Kasumi-1 (cell line): ENCODE results near the gene R3HDM1.
"Not testable (repeated sequence)": the region's sequence is repeated elsewhere in the genome, so short reads cannot be mapped to it uniquely, and the experiment has no call there.

Experiments used
- DNase-seq, 2 experiments: peaks; one replicate each; lab custom pipeline; 2025; lab: John Stamatoyannopoulos, UW

R3HDM1 gene

DNA sequence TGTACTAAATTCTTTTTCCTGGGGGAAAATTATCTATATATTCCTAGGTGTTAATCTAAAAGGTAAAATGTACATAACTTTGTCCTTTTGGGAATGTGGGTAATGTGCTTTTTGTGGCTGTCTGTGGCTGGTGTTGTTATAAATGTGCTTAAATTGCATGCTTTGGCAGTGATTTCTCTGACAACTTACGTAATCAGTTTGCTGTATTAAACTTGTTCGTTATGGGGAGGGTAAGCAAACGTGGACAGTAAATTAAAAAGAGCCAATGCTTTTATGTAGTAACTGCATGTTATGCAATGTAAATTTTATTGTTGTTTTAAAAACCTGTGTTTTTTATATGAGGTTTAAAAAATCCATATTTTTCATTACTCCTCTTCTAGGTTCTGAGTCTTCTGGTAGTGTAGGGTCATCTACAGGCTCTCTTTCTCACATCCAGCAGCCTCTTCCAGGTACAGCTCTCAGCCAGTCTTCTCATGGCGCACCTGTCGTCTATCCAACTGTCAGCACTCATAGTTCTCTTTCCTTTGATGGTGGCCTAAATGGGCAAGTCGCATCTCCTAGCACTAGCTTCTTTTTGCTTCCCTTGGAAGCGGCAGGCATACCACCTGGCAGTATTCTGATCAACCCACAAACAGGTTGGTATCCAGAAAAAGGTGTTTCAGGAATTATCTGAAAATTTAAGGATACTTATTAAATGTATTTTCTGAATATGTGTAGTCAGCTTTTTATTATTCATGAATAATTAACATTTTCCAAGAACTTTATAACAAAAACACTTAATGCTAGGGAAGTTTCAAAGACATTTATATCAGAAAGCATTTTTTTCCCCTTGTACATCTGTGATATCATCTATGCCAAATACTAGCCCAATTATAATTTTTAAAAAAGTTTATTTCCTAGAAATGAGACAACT is 110.1 kb downstream of the R3HDM1 start:
- DNase-seq: no peak

DNA sequence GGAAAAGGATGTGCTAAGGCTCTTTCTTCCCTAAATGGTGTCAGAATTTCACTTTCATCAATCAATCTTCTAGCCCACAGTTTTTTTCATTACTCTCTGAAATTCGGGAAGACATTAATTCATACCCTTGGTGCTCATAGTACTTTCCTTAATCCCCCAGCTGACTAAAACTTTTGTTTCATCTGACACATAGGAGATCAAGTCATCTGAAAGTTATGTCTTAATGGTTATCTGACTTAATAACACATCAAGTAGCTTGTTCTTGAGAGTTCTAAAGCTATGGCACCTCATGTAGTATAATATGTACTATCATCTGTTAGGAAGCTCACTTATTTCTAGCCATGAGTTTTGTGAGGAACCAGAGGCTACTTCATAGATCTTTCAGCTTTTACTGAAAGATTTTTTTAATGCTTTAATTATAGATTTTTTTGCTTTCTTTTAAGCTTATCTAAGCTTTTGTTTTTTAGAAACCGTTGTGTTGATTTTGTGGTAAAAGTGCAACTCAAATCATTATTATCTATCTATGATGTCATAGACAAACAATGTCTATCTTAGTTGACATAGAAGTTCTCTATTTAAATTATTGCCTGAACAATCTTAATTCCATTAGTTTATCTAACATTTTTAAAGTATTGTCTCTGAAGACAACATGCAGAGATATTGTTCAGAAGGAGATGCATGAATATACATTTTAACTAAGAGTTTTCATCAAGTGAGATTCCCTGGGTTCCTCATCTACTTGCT is 116.7 kb downstream of the R3HDM1 start:
- DNase-seq: no peak

GRCh38 chr2:135650721-135651120 is 119.4 kb downstream of the R3HDM1 start:
- no peak for DNase-seq

DNA sequence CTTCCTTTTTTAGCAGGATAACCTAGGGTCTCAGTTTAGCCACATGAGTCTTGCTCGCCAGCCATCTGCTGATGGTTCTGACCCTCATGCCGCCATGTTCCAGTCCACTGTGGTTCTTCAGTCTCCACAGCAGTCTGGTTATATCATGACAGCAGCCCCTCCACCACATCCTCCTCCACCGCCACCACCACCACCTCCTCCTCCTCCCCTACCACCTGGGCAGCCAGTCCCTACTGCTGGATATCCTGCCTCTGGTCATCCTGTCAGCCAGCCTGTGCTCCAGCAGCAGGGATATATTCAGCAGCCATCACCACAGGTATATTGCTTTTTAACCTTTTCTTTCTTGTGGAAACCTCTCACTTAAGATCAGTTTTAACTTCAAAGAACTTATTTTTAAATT is 120.4 kb downstream of the R3HDM1 start:
- no peak for DNase-seq

DNA sequence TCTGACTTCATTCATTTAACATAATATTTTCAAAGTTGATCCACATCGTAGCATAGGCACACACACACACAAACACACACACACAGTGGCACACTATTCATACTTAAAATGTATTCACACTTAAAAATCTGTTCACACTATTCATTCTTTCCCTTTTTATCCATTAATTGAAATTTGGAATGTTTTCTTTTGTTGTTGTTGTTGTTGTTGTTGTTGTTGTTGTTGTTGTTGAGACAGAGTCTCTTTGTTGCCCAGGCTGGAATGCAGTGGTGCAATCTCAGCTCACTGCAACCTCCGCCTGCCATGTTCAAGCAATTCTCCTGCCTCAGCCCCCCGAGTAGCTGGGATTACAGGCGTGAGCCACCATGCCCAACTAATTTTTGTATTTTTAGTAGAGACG is 123.0 kb downstream of the R3HDM1 start:
- DNase-seq: not testable (repeated sequence)

GRCh38 chr2:135657806-135658582 is 126.7 kb downstream of the R3HDM1 start:
- no peak for DNase-seq

DNA sequence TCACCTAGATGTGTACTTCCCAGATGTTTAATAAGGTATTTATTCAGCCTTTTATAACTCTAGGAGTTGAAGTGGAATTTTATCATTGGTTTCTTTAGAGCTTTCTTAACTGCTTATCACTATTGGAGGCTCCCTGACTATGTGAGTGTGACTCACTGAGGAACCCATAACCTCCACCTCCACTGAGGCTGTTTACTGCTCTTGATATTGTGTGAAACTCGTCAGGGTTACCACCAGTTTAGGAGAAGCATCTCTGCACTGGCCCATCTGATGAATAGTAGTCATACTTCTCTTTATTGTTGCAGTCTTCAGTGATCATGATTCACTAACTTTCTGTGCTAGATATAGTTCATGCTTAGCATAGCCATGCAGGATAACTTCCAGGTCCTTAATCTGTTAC is 130.8 kb downstream of the R3HDM1 start:
- no peak for DNase-seq

- no peak for DNase-seq
Measured at GRCh38 chr2:135663148-135663700, 131.9 kb downstream of the R3HDM1 start.

DNA sequence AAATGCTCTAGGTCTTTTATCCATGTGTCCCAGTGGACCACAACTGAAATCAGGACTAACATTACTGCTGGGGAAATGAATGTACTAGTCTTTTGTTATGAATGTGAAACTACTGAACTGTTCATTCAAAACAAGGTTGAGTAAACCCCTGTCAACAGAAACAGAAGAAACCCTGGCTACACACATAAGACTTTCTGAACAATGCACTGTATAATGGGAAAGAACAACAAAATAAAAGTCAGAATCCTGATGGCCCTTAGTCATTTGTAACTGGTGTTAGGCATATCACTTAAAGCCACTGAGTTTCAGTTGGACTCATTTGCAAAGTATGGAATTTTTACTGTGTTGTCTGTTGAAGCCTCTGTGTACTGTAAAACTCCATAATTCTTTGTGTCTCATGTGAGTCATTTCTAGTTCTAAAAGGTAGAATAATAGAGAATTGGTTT is 133.4 kb downstream of the R3HDM1 start:
- no peak for DNase-seq

DNA sequence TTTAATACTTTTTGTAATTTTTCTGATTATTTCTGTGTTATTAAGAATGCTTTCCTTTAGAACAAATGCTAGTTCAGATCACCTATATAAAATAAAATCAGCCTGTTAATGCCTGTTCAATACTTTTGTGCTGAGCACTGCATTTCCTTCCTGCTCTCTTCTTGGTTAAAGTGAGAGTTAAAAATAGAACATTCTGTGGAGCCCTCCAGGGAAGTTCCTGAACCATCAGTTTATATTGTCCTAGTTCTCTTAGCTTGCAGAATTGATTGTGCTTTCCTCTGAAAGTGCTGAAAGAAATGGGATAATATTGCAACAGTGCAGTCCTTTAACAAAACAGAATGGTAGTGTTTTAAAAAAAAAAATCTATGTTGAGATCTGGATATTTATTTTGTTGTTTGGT is 135.8 kb downstream of the R3HDM1 start:
- DNase-seq: peak; percentile 60 to 61

DNA sequence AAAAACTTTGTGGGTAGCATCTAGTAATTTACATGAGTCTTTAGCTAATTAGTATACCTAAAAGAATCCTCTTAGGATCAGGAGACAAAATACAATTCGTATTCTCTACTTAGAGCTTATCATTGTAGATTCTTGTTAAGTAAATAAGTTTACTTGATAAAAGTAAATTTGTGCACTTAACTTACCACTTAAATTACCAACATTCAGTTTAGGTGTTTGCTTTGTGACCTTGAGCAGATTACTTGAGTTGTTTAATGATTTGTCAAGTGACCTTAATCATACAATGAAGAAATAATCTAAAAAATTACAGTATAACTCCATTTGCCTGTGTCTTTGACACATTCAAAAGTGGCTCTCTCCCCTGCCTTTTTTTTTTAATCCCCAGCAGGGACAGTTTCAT is 143.2 kb downstream of the R3HDM1 start:
- DNase-seq: no peak

GRCh38 chr2:135676031-135676430 is 144.7 kb downstream of the R3HDM1 start:
- no peak for DNase-seq

DNA sequence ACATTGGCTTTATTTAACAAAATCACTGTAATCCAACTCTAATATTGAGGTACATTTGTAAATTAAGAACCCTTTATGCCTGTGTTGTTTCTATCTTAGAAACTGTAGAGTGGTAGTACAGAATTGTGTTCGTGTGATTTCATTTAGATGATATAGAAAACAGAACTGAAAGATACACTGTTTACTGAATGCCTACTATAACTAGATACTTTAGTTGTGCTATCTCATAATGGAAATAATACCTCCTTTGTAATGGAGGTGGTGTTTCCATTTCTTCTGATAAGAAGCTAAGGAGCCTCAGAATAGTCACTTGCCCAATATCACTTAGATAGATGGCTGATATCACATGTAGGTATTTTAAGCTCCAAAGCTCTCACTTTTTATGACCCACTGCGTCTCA is 147.8 kb downstream of the R3HDM1 start:
- no peak for DNase-seq

GRCh38 chr2:135685361-135685760 is 154.1 kb downstream of the R3HDM1 start:
- DNase-seq: no peak

- no peak for DNase-seq
Measured at GRCh38 chr2:135688978-135689377, 157.7 kb downstream of the R3HDM1 start.

DNA sequence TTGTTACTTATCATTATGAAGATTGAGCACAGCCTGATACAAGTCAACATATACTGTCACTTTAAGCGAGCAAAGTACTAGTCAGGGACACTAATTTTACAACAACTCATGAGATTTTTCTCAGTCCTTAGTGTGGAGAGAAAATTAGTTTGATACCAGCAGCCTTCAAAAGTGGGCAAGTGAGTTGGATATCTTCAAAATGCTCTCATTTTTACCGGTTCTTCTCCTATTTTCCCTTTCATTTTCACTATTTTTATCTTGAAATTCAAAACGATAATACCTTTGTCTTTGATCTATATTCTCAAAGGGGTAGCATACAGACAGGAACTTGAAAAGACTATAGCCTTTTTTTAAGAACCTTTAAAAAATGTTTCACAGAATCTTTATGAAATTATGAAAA is 158.4 kb downstream of the R3HDM1 start:
- DNase-seq: no peak

GRCh38 chr2:135694711-135695110 is 163.4 kb downstream of the R3HDM1 start:
- DNase-seq: no peak

- no peak for DNase-seq
Measured at GRCh38 chr2:135698838-135699237, 167.6 kb downstream of the R3HDM1 start.

DNA sequence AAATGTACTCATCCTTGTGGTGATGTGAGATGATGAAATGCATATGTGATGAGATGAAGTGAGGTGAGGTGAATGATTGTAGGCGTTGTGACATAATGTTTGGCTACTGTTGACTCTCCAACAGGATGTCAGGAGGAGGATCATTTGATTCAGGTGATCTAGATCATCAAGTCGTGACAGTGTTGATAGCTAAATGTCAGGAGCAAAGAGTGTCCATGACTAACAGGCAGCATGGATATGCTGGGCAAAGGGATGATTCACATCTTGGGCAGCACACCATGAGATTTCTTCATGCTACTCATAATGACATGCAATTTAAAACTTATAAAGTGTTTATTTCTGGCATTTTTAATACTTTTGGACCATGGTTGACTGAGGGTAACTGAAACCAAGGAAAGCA is 170.2 kb downstream of the R3HDM1 start:
- no peak for DNase-seq

DNA sequence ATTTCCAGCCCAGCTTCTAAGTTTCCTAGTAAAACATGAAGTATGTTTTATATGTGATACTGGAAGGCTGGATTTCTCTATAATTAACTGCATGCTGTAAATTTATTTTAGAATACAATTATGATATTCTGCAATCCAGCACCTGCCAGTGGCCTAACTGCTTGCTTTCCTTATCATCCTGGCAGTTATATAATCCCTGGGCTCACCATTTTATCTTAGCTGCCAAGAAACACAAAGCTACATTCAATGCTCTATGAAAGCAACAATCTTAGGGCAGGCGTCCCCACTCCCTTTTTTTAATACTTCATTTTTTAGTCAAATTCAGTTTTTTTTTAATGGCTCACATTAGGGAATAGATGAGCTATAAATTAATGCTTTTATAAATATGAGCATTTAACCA is 172.0 kb downstream of the R3HDM1 start:
- no peak for DNase-seq

- DNase-seq: not testable (repeated sequence)
Measured at GRCh38 chr2:135704075-135704474, 172.8 kb downstream of the R3HDM1 start.

DNA sequence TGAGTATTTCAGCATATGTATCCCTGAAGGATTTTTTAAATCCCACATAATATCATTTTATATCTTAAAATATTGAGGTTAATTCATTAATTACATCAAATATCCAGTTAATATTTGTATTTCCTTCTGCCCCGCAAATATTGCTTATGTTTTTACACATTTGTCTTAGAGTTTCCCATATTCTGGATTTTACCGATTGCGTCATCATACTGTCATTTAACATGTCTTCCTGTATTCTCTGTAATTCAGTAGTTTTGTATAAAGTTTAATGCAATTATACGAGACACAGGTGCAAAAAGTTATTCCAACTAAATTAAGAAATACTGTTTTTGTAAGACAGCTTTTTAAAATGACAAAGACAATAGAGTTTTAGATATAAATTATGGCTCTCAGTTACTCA is 176.9 kb downstream of the R3HDM1 start:
- no peak for DNase-seq
